Middle frontal gyrus (tissue), 1 donor: ENCODE data around the gene EDDM13.
"Not testable (repeated sequence)": the region's sequence is repeated elsewhere in the genome, so short reads cannot be mapped to it uniquely, and the experiment has no call there.

Experiments
- DNase-seq: peaks from one replicate; pipeline ENCODE4 v3.0.0-alpha.2; 2015; ENCODE audit warnings: low spot score; ENCODE audit errors: extremely low spot score

Gene EDDM13

GRCh38 chr19:56272161-56272798 is at the start of gene EDDM13:
Gene EDDM13, plus strand, starts transcription at chr19:56272748. Its CDS starts 87 bp downstream, at chr19:56272835.
- DNase-seq: no peak

DNA sequence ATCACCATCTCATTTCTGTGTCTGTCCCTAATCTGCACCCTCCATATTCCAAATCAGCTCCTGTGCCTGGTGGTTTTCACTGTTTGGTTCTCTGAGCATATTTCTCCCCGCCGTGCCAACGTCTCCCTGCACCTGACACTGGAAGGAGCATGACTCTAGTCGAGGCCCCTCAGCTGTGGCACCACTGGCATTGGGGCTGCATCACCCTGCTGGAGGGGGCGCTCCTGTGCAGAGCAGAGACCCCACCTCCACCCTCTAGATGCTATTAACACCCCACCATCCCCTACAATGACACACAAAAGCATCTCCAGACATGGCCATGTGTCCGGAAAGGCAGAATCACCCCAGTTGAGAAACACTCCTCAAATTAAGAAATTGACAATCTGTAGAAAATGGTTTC is 49.6 kb upstream of the EDDM13 start:
- DNase-seq: no peak

DNA sequence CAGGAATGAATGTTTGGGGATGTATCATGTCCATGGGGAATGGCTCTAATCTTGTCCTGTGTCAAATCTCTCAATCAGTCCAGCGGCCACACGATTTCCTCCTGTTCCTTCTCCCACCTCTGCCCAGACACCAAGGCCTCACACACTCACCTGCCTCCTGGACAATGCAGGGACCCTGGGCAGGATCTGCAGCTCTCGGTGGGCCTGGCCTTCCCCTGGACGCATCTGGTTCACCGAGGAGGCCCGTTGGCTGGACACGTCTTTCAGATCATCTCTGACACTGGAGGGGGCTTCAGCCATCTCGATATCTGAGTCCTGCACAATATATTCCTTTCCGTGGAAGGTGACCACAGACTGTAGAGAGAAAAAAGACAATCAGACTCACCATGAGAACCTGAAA is 49.1 kb upstream of the EDDM13 start:
- no peak for DNase-seq

DNA sequence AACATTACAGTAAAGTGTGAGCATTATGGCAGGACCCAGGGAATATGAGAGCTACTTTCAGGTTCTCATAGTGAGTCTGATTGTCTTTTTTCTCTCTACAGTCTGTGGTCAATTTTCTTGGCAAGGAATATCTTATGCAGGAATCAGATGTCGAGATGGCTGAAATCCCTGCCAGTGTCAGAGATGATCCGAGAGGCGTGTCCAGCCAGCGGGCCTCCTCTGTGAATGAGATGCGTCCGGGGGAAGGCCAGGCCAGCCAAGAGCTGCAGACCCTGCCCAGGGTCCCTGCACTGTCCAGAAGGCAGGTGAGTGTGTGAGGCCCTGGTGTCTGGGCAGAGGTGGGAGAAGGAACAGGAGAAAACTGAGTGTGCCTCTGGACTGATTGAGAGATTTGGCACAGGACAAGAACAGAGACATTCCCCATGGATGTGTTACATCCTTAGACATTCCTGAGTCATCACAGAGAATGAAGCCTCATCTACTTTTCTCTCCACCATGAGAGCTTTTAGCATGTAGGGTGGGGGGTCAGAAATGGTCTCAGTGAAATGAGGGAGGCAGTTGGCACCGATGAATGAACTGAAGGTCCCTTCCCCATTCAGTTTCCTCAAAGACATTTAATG is 27.3 kb upstream of the EDDM13 start:
- no peak for DNase-seq

GRCh38 chr19:56245764-56246163 is 26.8 kb upstream of the EDDM13 start:
- not testable (repeated sequence) for DNase-seq

- DNase-seq: not testable (repeated sequence)
Observed at GRCh38 chr19:56248736-56249338, 23.7 kb upstream of the EDDM13 start.

- DNase-seq: no peak
Observed at GRCh38 chr19:56252699-56253422, 19.7 kb upstream of the EDDM13 start.

DNA sequence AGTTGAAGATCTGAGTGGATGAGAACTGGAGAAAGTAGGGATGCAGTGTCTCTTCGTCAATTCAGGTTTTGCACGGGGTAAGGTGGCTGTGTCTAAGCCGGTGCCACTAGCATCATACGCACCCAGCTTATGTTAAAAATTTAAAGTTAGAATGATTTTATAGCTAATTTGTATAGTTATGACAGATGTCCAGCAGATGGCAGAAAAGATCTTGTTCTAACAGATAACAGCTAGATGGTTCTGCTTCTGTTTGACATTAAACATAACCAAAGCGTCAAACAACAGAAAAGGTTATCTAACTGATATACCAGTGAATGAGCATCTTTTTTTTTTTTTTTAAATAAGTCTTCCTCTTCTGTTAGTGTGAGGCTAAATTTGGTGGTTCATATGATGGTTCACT is 18.8 kb upstream of the EDDM13 start:
- no peak for DNase-seq

DNA sequence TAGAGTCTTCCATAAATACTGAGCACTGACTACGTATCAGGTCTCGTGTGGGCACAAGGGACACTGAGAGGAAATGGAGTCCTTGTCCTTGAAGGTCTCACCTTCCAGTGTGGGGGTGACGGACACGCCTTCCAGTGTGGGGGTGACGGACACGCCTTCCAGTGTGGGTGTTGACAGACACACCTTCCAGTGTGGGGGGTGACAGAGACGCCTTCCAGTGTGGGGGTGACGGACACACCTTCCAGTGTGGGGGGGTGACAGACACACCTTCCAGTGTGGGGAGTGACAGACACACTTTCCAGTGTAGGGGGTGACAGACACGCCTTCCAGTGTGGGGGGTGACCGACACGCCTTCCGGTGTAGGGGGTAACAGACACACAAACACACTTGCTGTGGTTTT is 14.3 kb upstream of the EDDM13 start:
- no peak for DNase-seq

- no peak for DNase-seq
Observed at GRCh38 chr19:56261145-56261544, 11.4 kb upstream of the EDDM13 start.

- DNase-seq: not testable (repeated sequence)
Observed at GRCh38 chr19:56261932-56262331, 10.6 kb upstream of the EDDM13 start.

DNA sequence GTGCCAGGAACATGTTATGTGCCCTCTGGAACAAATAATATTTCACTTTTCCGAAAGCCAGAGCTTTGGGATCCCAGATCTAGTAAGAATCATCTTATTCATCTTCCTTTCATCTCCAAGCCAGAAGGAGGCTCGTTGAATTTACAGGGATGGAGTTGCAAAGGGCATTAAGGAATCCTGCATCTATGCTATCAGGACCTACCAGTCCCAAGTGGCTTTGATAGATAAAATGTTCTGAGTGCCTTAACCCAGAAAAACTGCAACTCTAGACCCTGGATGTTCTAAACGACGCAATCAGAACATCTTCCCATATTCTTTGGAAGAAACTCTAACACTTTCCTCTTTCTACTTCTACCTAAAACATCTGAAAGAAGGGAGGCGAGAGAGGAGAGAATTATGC is 9.2 kb upstream of the EDDM13 start:
- no peak for DNase-seq

GRCh38 chr19:56266051-56266450 is 6.5 kb upstream of the EDDM13 start:
- DNase-seq: no peak

- DNase-seq: no peak
Observed at GRCh38 chr19:56269348-56269747, 3.2 kb upstream of the EDDM13 start.

DNA sequence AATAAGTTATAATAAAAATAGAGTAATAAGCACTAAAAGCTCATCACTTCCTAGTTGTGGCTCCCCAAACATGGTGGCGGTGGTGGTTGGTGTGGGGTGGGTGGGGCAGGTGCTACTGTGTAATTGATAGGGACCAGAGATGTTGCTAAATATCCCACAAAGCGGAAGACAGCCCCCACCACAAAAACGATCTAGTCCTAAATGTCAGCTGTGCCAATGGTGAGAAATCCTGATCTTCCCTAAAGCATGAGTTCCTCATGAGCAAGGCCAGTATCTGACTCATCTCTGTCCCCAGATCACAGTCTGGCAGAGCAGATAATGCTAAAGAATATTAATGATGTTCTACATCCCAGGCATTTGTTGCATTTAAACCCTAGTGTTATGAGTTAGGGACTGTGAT is 1.9 kb upstream of the EDDM13 start:
- DNase-seq: no peak

GRCh38 chr19:56271151-56271550 is 1.4 kb upstream of the EDDM13 start:
- no peak for DNase-seq

- DNase-seq: no peak
Observed at GRCh38 chr19:56273563-56274117, 1.1 kb downstream of the EDDM13 start.

DNA sequence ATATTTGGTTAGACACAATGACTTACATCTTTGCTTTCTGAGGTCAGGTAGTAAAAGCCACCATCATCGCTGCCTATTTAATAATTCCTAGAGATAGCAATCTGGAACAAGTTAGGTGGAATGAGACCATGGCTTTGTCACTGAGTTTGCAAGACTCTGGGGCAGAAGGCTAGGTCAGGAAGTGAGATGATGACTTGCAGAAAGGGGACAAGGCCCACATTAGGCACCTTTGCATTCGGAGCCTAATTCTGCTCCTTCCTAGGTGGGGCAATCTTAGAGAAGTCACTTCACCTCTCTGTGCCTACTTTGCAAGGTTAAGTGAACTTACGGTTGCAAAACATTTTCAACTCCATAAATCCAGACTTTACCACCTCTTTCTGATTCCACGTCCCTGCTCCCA is 10.3 kb downstream of the EDDM13 start:
- no peak for DNase-seq

- no peak for DNase-seq
Observed at GRCh38 chr19:56284746-56285145, 12.2 kb downstream of the EDDM13 start.

GRCh38 chr19:56290104-56290503 is 17.6 kb downstream of the EDDM13 start:
- no peak for DNase-seq

GRCh38 chr19:56291867-56292266 is 19.3 kb downstream of the EDDM13 start:
- DNase-seq: no peak

DNA sequence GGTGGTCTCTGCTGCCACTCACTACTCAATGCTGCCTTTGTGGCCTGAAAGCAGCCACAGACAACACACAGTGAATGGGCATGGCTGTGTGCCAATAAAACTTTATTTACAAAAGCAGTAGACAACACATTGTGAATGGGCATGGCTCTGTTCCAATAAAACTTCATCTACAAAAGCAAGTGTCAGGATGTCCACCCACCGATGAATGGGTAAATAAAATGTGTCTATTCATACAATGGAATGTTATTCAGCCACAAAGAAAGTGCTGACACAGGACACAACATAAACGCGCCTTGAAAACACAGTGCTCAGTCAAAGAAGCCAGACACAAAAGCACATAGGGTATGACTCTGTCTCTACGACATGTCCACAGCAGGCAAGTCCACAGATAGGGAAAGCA is 22.0 kb downstream of the EDDM13 start:
- DNase-seq: no peak
